Thyroid gland (tissue), 4 donors: Measurements from ENCODE around the gene RALGAPA1. TPM values are rescaled to one million over a fixed set of nuclear protein-coding genes. Genes with fewer than 3 reads are reported as not detected.
A peak's percentile ranks its signal among the peaks of the same experiment; 100 is the strongest.
"Not testable (repeated sequence)": the region's sequence is repeated elsewhere in the genome, so short reads cannot be mapped to it uniquely, and the experiment has no call there.

ENCODE experiments used
- DNase-seq, 2 donors: peaks; one replicate each; pipeline ENCODE4 v3.0.0-alpha.2; 2019
- H3K27ac ChIP-seq, 3 donors: fragments of 200-600 bp; sonication (generic); 1 replicate in 2 of 3; 2 replicates in 1 of 3; pipeline ENCODE4 v1.5.1; 2016 to 2019; ENCODE audit warnings: mild to moderate bottlenecking in 1 of 3, moderate library complexity in 1 of 3
- H3K27me3 ChIP-seq: fragments of 200-600 bp; sonication (generic); one replicate; pipeline ENCODE4 v1.5.1; 2019
- H3K36me3 ChIP-seq, 2 donors: fragments of 200-600 bp; sonication (generic); one replicate each; pipeline ENCODE4 v1.5.1; 2016 to 2019
- H3K4me1 ChIP-seq, 2 donors: fragments of 200-600 bp; sonication (generic); one replicate each; pipeline ENCODE4 v1.5.1; 2017 to 2019
- H3K4me3 ChIP-seq, 3 donors: fragments of 200-600 bp; sonication (generic); replicated peaks in 1 of 3; 1 replicate in 2 of 3; 2 replicates in 1 of 3; pipeline ENCODE4 v1.5.1; 2016; ENCODE audit warnings: mild to moderate bottlenecking in 1 of 3
- H3K9me3 ChIP-seq: fragments of 200-600 bp; sonication (generic); one replicate; pipeline ENCODE4 v1.5.1; 2017
- POLR2A ChIP-seq, 2 donors: fragments of 450-650 bp; IDR thresholded peaks; one replicate each; pipeline ENCODE4 v1.6.1; 2017; ENCODE audit warnings: antibody characterized with exemption in 2 of 2, mild to moderate bottlenecking in 2 of 2, moderate library complexity in 1 of 2
- WGBS, 2 donors: methylation state at CpG; one replicate each; pipeline ENCODE4 v1.1.5; 2017; 5-methylcytosine and 5-hydroxymethylcytosine counted together
- intact Hi-C: fragments of 100-400 bp; cut with DNase I; formaldehyde crosslinking; loops from one replicate; pipeline ENCODE4 v1.15.1; 2023
- total RNA-seq, 4 donors: library from RNA; depleted of rRNA; stranded (reverse); fragments of >200 nt; gene quantifications; one replicate each; pipeline ENCODE4 v1.2.3, GENCODE V29; 2016
- TF ChIP-seq, protein P1 (sequence below), 6 experiments: fragments of 200-600 bp in 3 of 6; fragments of 450-650 bp in 3 of 6; sonication (generic) in 3 of 6; IDR thresholded peaks; one replicate each; pipeline ENCODE4 v1.5.1; 2016 to 2019; ENCODE audit warnings: antibody characterized with exemption in 6 of 6, mild to moderate bottlenecking in 2 of 6, inconsistent platforms in 1 of 6, moderate library complexity in 1 of 6

Gene RALGAPA1
- total RNA-seq, 4 donors from 2014 or later, result 95.6 to 137 (median 111) TPM

DNA sequence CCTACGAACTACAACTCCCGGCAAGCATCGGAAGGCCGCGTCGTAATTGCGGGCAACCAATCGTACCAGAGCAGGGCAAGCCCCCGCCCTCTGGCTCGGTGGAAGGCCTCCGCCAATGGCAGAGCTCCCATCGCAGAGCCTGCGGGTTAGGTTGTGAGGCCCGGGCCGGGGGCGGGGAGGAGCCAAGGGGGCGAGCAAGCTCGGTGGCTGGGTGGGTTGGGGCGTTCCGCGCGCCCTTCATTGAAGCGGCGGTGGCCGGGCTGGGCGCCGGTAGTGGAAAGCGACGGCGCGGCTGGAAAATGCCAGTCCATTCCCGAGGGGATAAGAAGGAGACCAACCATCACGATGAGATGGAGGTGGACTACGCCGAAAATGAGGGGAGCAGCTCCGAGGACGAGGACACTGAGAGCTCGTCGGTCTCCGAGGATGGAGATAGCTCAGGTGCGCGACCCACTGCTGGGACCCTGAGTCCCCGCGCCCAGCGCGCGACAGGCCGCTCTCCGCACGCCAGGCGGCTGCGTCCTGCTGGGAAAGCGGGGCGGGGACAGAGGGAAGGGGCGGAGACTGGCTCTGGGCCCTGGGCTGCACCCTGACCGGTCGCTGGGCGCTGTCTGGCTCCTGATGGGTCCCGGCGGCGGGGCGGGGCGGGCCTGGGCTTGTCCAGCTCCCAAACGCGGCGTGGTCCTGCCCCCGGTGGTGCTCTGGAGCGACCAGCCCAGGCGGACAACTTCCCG, 17.3 kb upstream of the RALGAPA1 start, which contains the start of gene BRMS1L:
BRMS1L (plus strand) TSS at position 121 of the 734 bp plus-strand sequence; CDS start at position 300, 179 bp downstream.
- intact Hi-C loops, result no loop called here
- no peaks in the 10 kb centered on the region for H3K27me3 ChIP-seq
- H3K9me3 ChIP-seq, result no peaks in the 10 kb centered on the region
- peak; percentile 78 to 95 for TF ChIP-seq POLR2A (IDR thresholded peaks at IDR 0.05)
- TF ChIP-seq, protein P1, sequence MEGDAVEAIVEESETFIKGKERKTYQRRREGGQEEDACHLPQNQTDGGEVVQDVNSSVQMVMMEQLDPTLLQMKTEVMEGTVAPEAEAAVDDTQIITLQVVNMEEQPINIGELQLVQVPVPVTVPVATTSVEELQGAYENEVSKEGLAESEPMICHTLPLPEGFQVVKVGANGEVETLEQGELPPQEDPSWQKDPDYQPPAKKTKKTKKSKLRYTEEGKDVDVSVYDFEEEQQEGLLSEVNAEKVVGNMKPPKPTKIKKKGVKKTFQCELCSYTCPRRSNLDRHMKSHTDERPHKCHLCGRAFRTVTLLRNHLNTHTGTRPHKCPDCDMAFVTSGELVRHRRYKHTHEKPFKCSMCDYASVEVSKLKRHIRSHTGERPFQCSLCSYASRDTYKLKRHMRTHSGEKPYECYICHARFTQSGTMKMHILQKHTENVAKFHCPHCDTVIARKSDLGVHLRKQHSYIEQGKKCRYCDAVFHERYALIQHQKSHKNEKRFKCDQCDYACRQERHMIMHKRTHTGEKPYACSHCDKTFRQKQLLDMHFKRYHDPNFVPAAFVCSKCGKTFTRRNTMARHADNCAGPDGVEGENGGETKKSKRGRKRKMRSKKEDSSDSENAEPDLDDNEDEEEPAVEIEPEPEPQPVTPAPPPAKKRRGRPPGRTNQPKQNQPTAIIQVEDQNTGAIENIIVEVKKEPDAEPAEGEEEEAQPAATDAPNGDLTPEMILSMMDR (IDR thresholded peaks at IDR 0.05), result peak in 2 of 6 experiments; percentile 6
- DNase-seq, result peak; percentile 99
- peak within 1 kb of the TSS; percentile 95 to 100 (median 96) for H3K27ac ChIP-seq
- H3K36me3 ChIP-seq, result peaks cover 0 to 1% of the 10 kb centered on the region in 2 donors
- H3K4me1 ChIP-seq, result peaks cover 5 to 6% of the 10 kb centered on the region in 2 donors
- H3K4me3 ChIP-seq, result peak within 1 kb of the TSS; percentile 81 to 90 (median 87)
- WGBS, 2 donors, result 1% methylated on average over 24 to 51 of the region's 70 CpGs

DNA sequence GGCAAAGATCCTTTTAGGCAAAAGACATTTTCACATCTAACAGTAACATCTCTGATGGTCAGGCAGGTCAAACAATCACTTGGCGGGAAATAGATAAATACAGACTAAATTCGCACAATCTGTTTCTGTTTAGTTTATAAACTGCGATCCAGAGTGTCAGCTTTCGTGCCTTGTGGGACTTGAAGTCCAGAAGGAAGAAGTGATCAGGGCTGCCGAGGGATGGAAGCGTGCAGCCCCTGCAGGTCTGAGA, 16.8 kb upstream of the RALGAPA1 start:
- peak overlapping the region in 2 of 3 donors; percentile 46 to 100 for H3K27ac ChIP-seq
- peaks cover 5 to 6% of the 10 kb centered on the region in 2 donors for H3K4me1 ChIP-seq
- no peak for DNase-seq
- no peaks in the 10 kb centered on the region for H3K36me3 ChIP-seq
- WGBS, 2 donors, result 0% methylated on average over 6 of the region's 6 CpGs
- H3K4me3 ChIP-seq, result peak overlapping the region in 2 of 3 donors; percentile 57 to 81
- TF ChIP-seq, protein P1 (IDR thresholded peaks at IDR 0.05), result no peak
- TF ChIP-seq POLR2A (IDR thresholded peaks at IDR 0.05), result no peak
- no peaks in the 10 kb centered on the region for H3K9me3 ChIP-seq
- intact Hi-C loops, result no loop called here
- no peaks in the 10 kb centered on the region for H3K27me3 ChIP-seq

DNA sequence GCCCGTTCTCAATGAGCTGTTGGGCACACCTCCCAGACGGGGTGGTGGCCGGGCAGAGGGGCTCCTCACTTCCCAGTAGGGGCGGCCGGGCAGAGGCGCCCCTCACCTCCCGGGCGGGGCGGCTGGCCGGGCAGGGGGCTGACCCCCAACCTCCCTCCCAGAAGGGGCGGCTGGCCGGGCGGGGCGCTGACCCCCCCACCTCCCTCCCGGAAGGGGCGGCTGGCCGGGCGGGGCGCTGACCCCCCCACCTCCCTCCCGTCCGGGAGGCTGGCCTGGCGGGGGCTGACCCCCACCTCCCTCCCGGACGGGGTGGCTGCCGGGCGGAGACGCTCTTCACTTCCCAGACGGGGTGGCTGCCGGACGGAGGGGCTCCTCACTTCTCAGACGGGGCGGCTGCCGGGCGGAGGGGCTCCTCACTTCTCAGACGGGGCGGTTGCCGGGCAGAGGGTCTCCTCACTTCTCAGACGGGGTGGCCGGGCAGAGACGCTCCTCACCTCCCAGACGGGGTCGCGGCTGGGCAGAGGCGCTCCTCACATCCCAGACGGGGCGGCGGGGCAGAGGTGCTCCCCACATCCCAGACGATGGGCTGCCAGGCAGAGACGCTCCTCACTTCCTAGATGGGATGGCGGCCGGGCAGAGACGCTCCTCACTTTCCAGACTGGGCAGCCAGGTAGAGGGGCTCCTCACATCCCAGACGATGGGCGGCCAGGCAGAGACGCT, 15.5 kb upstream of the RALGAPA1 start:
- intact Hi-C loops, H3K27ac ChIP-seq, H3K27me3 ChIP-seq, H3K9me3 ChIP-seq, H3K4me3 ChIP-seq, DNase-seq, H3K4me1 ChIP-seq, H3K36me3 ChIP-seq: not testable (repeated sequence)
- WGBS, 2 donors, result 90 to 98% methylated on average over 8 to 13 of the region's 55 CpGs

DNA sequence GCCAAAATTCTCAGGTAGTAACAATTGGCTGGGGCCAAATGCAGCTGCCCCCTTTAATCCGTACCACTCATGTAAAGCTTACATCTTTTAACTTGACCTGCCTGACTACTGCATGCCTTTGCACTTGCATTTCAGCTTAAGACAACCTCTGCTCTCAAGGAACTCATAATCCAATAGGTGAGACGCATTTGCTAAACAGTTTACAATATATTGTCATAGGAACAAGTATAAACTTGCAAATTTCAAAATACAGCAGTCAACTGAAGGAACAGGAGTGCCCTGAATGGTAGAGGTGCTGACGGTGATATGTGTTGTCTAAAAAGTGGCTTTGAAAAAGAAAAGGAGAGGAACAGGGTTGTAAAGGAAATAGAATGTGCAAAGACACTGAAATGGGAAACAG, 13.4 kb upstream of the RALGAPA1 start:
- DNase-seq, result no peak
- H3K27ac ChIP-seq, result no peak overlapping the region
- peaks cover 5 to 6% of the 10 kb centered on the region in 2 donors for H3K4me1 ChIP-seq
- intact Hi-C loops, result no loop called here
- H3K27me3 ChIP-seq, result no peaks in the 10 kb centered on the region
- H3K9me3 ChIP-seq, result no peaks in the 10 kb centered on the region
- TF ChIP-seq, protein P1 (IDR thresholded peaks at IDR 0.05), result no peak
- no peak for TF ChIP-seq POLR2A (IDR thresholded peaks at IDR 0.05)
- no peak overlapping the region for H3K4me3 ChIP-seq
- 82 to 83% methylated on average over 3 of the region's 3 CpGs for WGBS, 2 donors
- no peaks in the 10 kb centered on the region for H3K36me3 ChIP-seq

DNA sequence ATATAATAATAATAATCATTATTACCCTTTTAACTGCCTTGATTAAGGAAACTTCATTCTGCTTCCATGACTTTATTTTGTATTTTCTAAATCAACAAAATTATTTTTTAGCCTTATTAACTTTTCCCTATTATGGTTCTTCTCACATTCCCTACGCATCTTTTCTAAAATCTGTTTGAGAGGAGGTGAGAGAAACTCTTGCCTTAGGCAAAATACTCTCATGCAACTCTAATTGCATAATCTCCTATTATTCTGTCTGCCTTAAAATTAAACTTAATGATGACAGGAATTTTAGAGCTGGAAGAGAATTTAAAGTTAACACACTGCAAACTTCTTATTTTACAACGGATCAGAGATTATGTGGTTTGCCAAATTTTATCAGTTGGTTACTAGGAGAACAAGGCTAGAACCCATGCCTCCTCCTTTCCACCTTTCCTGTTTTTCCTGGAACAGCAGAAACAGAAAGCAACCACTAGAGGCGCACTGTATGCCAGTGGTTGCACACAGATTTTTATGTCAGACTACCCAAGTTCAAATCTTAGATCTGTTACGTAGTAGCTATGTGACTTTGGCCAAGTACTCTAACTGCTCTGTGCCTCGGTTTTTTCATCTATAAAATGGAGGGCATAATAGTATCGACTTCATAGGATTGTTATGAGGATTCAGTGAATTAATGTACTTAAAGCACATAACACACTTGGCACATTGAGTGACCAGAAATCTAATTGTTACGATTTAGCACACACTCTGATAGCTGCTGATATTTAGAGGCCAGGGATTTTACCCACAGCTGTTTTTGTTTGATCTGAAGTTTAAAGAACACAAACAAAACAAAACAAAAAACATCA, 12.7 kb upstream of the RALGAPA1 start:
- TF ChIP-seq, protein P1 (IDR thresholded peaks at IDR 0.05), result peak; percentile 16 to 71 (median 47)
- TF ChIP-seq POLR2A (IDR thresholded peaks at IDR 0.05), result no peak
- no peak overlapping the region for H3K4me3 ChIP-seq
- H3K36me3 ChIP-seq, result no peaks in the 10 kb centered on the region
- H3K9me3 ChIP-seq, result no peaks in the 10 kb centered on the region
- no peaks in the 10 kb centered on the region for H3K4me1 ChIP-seq
- WGBS, 2 donors, result 30 to 34% methylated on average over 7 of the region's 7 CpGs
- DNase-seq, result no peak
- no peaks in the 10 kb centered on the region for H3K27me3 ChIP-seq
- intact Hi-C loops, result no loop called here
- no peak overlapping the region for H3K27ac ChIP-seq
